Fibroblast of villous mesenchyme (primary cell): ENCODE data around the gene STIP1. TPM values are rescaled to one million over a fixed set of nuclear protein-coding genes. Genes with fewer than 3 reads are reported as not detected.

ENCODE experiments used
- DNase-seq: peaks from one replicate; pipeline ENCODE4 v3.0.0-alpha.2; 2010; ENCODE audit warnings: low read depth
- H3K4me3 ChIP-seq: 2 replicates; pipeline ENCODE4 v1.5.1; 2011; ENCODE audit warnings: low read depth, mild to moderate bottlenecking, low read length
- CTCF ChIP-seq: IDR thresholded peaks from 2 replicates; pipeline ENCODE4 v1.5.1; 2012; ENCODE audit warnings: low read depth, mild to moderate bottlenecking, low read length; ENCODE audit not compliant: insufficient read depth
- total RNA-seq: library from RNA; depleted of rRNA; stranded (reverse); fragments of >200 nt; gene quantifications from 2 replicates; pipeline ENCODE4 v1.2.3, GENCODE V29; 2012

The STIP1 gene
- 149 and 206 TPM in 2 replicates for total RNA-seq

GRCh38 chr11:64185693-64186491, at the start of gene STIP1:
STIP1 (plus strand) TSS chr11:64186171; CDS start chr11:64186262, 91 bp downstream.
- peak; percentile 29 for TF ChIP-seq CTCF
- peak within 1 kb of the TSS; percentile 65 for H3K4me3 ChIP-seq
- peak; percentile 100 for DNase-seq

- DNase-seq, result no peak
- H3K4me3 ChIP-seq, result no peak overlapping the region
- no peak for TF ChIP-seq CTCF
These were observed 49.1 kb upstream of the STIP1 start for GRCh38 chr11:64136765-64137441.

- TF ChIP-seq CTCF, result no peak
- no peak for DNase-seq
- H3K4me3 ChIP-seq, result no peak overlapping the region
These were observed 47.6 kb upstream of the STIP1 start for GRCh38 chr11:64138398-64138797.

- H3K4me3 ChIP-seq, result no peak overlapping the region
- DNase-seq, result peak; percentile 3
- TF ChIP-seq CTCF, result no peak
These were observed 46.9 kb upstream of the STIP1 start for GRCh38 chr11:64139049-64139448.

- DNase-seq, result no peak
- H3K4me3 ChIP-seq, result no peak overlapping the region
- TF ChIP-seq CTCF, result no peak
These were observed 45.9 kb upstream of the STIP1 start for GRCh38 chr11:64140082-64140481.

GRCh38 chr11:64141081-64141783, 44.7 kb upstream of the STIP1 start:
- no peak for DNase-seq
- H3K4me3 ChIP-seq, result no peak overlapping the region
- no peak for TF ChIP-seq CTCF
